ENCODE results near the gene MBTD1. TPM values are rescaled to one million over a fixed set of nuclear protein-coding genes. Genes with fewer than 3 reads are reported as not detected.

MBTD1 gene
- total and polyA plus RNA-seq, 9 of the 15 experiments (the other 6 are each of a cell fraction or from before 2014, with no cell fraction given) = 2.1 to 26.3 (median 13.3) TPM

- TF ChIP-seq HOMEZ (CRISPR knock-in tag; IDR thresholded peaks at IDR 0.05) = no peak
- no peak for TF ChIP-seq CREB3 (tag; conservative IDR thresholded peaks at IDR 0.05; ENCODE audit: low read depth)
- TF ChIP-seq HEY1 (CRISPR knock-in tag; IDR thresholded peaks at IDR 0.05; ENCODE audit: borderline replicate concordance) = no peak
- no peak for TF ChIP-seq CHD4 (IDR thresholded peaks at IDR 0.05; ENCODE audit: insufficient read depth, insufficient replicate concordance, low read depth, low read length, poor library complexity, severe bottlenecking)
- TF ChIP-seq, protein P1, sequence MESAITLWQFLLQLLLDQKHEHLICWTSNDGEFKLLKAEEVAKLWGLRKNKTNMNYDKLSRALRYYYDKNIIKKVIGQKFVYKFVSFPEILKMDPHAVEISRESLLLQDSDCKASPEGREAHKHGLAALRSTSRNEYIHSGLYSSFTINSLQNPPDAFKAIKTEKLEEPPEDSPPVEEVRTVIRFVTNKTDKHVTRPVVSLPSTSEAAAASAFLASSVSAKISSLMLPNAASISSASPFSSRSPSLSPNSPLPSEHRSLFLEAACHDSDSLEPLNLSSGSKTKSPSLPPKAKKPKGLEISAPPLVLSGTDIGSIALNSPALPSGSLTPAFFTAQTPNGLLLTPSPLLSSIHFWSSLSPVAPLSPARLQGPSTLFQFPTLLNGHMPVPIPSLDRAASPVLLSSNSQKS (CRISPR knock-in tag; IDR thresholded peaks at IDR 0.05) = no peak
- TF ChIP-seq, protein P2, sequence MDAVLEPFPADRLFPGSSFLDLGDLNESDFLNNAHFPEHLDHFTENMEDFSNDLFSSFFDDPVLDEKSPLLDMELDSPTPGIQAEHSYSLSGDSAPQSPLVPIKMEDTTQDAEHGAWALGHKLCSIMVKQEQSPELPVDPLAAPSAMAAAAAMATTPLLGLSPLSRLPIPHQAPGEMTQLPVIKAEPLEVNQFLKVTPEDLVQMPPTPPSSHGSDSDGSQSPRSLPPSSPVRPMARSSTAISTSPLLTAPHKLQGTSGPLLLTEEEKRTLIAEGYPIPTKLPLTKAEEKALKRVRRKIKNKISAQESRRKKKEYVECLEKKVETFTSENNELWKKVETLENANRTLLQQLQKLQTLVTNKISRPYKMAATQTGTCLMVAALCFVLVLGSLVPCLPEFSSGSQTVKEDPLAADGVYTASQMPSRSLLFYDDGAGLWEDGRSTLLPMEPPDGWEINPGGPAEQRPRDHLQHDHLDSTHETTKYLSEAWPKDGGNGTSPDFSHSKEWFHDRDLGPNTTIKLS (IDR thresholded peaks at IDR 0.05; ENCODE audit: borderline replicate concordance, low read depth) = no peak
- no peak for TF ChIP-seq LEF1 (IDR thresholded peaks at IDR 0.05)
- no peak for TF ChIP-seq ZNF318 (IDR thresholded peaks at IDR 0.05; ENCODE audit: borderline replicate concordance in 1 of 2, low read depth in 1 of 2)
- no peak for TF ChIP-seq MLX (CRISPR knock-in tag; conservative IDR thresholded peaks at IDR 0.05)
- TF ChIP-seq RHOXF2B (CRISPR knock-in tag; conservative IDR thresholded peaks at IDR 0.05) = no peak
Observed at GRCh38 chr17:51165680-51166197, 94.1 kb downstream of the MBTD1 start (continued).
